Endothelial cell of umbilical vein (primary cell): ENCODE results near the gene PACS1. TPM values are rescaled to one million over a fixed set of nuclear protein-coding genes. Genes with fewer than 3 reads are reported as not detected.

Experiments
- BruUV-seq: library from RNA; stranded (reverse); fragments of 400-500 nt; replicated peaks from 2 replicates; lab custom pipeline; 2021; lab: Mats Ljungman, UMichigan
- CTCF ChIA-PET: fragments of 300-600, 350-600 bp; sonication (Branson Sonifier 250); formaldehyde crosslinking; loops from one replicate; lab custom pipeline; 2021; ENCODE audit warnings: antibody characterized with exemption, inconsistent platforms; lab: Charles Lee
- POLR2A ChIA-PET: fragments of 300-600, 350-600 bp; sonication (Branson Sonifier 250); formaldehyde crosslinking; loops from one replicate; lab custom pipeline; 2021; ENCODE audit warnings: antibody characterized with exemption, inconsistent platforms; lab: Charles Lee
- DNase-seq: peaks from one replicate; pipeline ENCODE4 v3.0.0-alpha.2; 2011; ENCODE audit warnings: low read depth, low spot score
- FAIRE-seq: peaks from 2 replicates; lab custom pipeline; 2011; peaks lifted over from hg19 to GRCh38; lab: Jason Lieb, UNC
- H2AFZ ChIP-seq: 2 replicates; pipeline ENCODE4 v1.6.0; 2012; ENCODE audit warnings: low read depth, low read length, control low read depth, inconsistent platforms
- H3K27ac ChIP-seq: 2 replicates; pipeline ENCODE4 v1.5.1; 2011; ENCODE audit warnings: low read depth, mild to moderate bottlenecking, control low read depth, low read length, moderate library complexity; ENCODE audit not compliant: insufficient read depth
- H3K27me3 ChIP-seq, 2 experiments: 2 replicates each; pipeline versions ENCODE4 v1.6.0 to v1.6.1; 2011; ENCODE audit warnings: low read length in 2 of 2, mixed read lengths in 1 of 2; ENCODE audit not compliant: control insufficient read depth in 2 of 2, insufficient read depth in 2 of 2
- H3K36me3 ChIP-seq, 2 experiments: 2 replicates in 1 of 2; 3 replicates in 1 of 2; pipeline ENCODE4 v1.5.1; 2011; ENCODE audit warnings: low read length in 2 of 2, mild to moderate bottlenecking in 1 of 2, moderate library complexity in 1 of 2; ENCODE audit not compliant: control insufficient read depth in 2 of 2, insufficient read depth in 2 of 2; ENCODE audit errors: extremely low read depth in 1 of 2
- H3K4me1 ChIP-seq: 3 replicates; pipeline ENCODE4 v1.5.1; 2011; ENCODE audit warnings: mild to moderate bottlenecking, low read length; ENCODE audit not compliant: control insufficient read depth, insufficient read depth; ENCODE audit errors: extremely low read depth
- H3K4me2 ChIP-seq: 2 replicates; pipeline ENCODE4 v1.6.1; 2011; ENCODE audit warnings: low read length, control low read depth, mixed read lengths; ENCODE audit not compliant: insufficient read depth
- H3K4me3 ChIP-seq, 3 experiments: fragments of 200-600 bp in 1 of 3; sonication (generic), shearing (Covaris generic) in 1 of 3; replicated peaks in 1 of 3; 2 replicates each; pipeline ENCODE4 v1.5.1; 2011 to 2016; ENCODE audit warnings: control low read depth in 3 of 3, low read length in 3 of 3, mild to moderate bottlenecking in 2 of 3, inconsistent platforms in 1 of 3, low read depth in 1 of 3, moderate library complexity in 1 of 3; ENCODE audit not compliant: insufficient read depth in 1 of 3
- H3K79me2 ChIP-seq: 2 replicates; pipeline ENCODE4 v1.6.0; 2012; ENCODE audit warnings: low read length, inconsistent platforms; ENCODE audit not compliant: control insufficient read depth, insufficient read depth
- H3K9ac ChIP-seq: replicated peaks from 2 replicates; pipeline ENCODE3; 2011; ENCODE audit warnings: low read length, control low read depth; ENCODE audit not compliant: insufficient read depth; ENCODE audit errors: extremely low read depth
- H3K9me1 ChIP-seq: replicated peaks from 3 replicates; pipeline ENCODE4 v1.6.0; 2011; ENCODE audit warnings: mild to moderate bottlenecking, low read length; ENCODE audit not compliant: control insufficient read depth, insufficient read depth; ENCODE audit errors: extremely low read depth
- H3K9me3 ChIP-seq: replicated peaks from 2 replicates; pipeline ENCODE4 v1.5.1; 2012; ENCODE audit warnings: low read length, inconsistent platforms; ENCODE audit not compliant: control insufficient read depth, insufficient read depth
- H4K20me1 ChIP-seq: replicated peaks from 2 replicates; pipeline ENCODE3; 2011; ENCODE audit warnings: mild to moderate bottlenecking, low read length; ENCODE audit not compliant: control insufficient read depth, insufficient read depth; ENCODE audit errors: extremely low read depth
- CTCF ChIP-seq, 2 donors: IDR thresholded peaks; 1 replicate in 1 of 2; 2 replicates in 1 of 2; pipeline ENCODE4 v1.5.1; 2011; ENCODE audit warnings: low read length in 2 of 2, mild to moderate bottlenecking in 2 of 2, moderate library complexity in 2 of 2, control low read depth in 1 of 2, inconsistent platforms in 1 of 2, low read depth in 1 of 2; ENCODE audit not compliant: insufficient read depth in 1 of 2; ENCODE audit errors: extremely low read depth in 1 of 2
- EZH2 ChIP-seq: IDR thresholded peaks from 2 replicates; pipeline ENCODE4 v1.6.1; 2012; ENCODE audit warnings: borderline replicate concordance, low read depth, mild to moderate bottlenecking, moderate library complexity, low read length, inconsistent platforms; ENCODE audit not compliant: severe bottlenecking
- FOS ChIP-seq: IDR thresholded peaks from 2 replicates; pipeline ENCODE4 v1.6.1; 2011; ENCODE audit warnings: mild to moderate bottlenecking, low read length, moderate library complexity, borderline replicate concordance; ENCODE audit not compliant: insufficient read depth
- GATA2 ChIP-seq: IDR thresholded peaks from 2 replicates; pipeline ENCODE4 v1.7.0; 2011; ENCODE audit warnings: low read depth, mild to moderate bottlenecking, moderate library complexity, mixed read lengths, low read length; ENCODE audit not compliant: insufficient read length, insufficient read depth
- JUN ChIP-seq: IDR thresholded peaks from 2 replicates; pipeline ENCODE4 v1.6.1; 2011; ENCODE audit warnings: borderline replicate concordance, low read depth; ENCODE audit not compliant: insufficient read length, insufficient read depth
- MAX ChIP-seq: IDR thresholded peaks from 2 replicates; pipeline ENCODE4 v1.6.1; 2011; ENCODE audit not compliant: insufficient read depth, insufficient read length
- MYC ChIP-seq: IDR thresholded peaks from one replicate; pipeline ENCODE4 v1.6.1; 2011; ENCODE audit warnings: mild to moderate bottlenecking, low read depth, low read length
- POLR2A ChIP-seq: IDR thresholded peaks from 2 replicates; pipeline ENCODE4 v1.6.1; 2012; ENCODE audit warnings: low read depth, mild to moderate bottlenecking, control low read depth, low read length
- POLR2AphosphoS5 ChIP-seq: IDR thresholded peaks from 2 replicates; pipeline ENCODE4 v1.6.1; 2012; ENCODE audit warnings: low read depth, mild to moderate bottlenecking, control low read depth, low read length, moderate library complexity; ENCODE audit not compliant: insufficient read depth
- dilution Hi-C: fragments of 300-500 bp; cut with MboI; formaldehyde crosslinking; loops from one replicate; pipeline ENCODE4 v1.15.0; 2019; ENCODE audit warnings: low sequenced_read_pairs; ENCODE audit not compliant: extremely low pct_ligation_motif_present
- intact Hi-C: fragments of 100-400 bp; cut with micrococcal nuclease; formaldehyde crosslinking; loops from one replicate; pipeline ENCODE4 v1.10.0; 2022
- polyA plus RNA-seq, 4 experiments: library from polyadenylated mRNA; depleted of rRNA in 3 of 4; stranded (reverse) in 3 of 4; unstranded in 1 of 4; fragments of >200 nt; gene quantifications; 2 replicates each; pipeline versions ENCODE4 v1.2.1 to v1.2.3, GENCODE V29; 2011 to 2012; ENCODE audit warnings: missing spikeins in 1 of 4
- total RNA-seq: library from RNA; stranded (reverse); gene quantifications from 2 replicates; pipeline ENCODE4 v1.2.3, GENCODE V29; 2021

PACS1 gene
- total and polyA plus RNA-seq, 2 donors (not counting 3 experiments of a cell fraction or from before 2014, with no cell fraction given) = 26.4 to 64.4 TPM

- BruUV-seq = TSS peak; percentile 71
- Histone ChIP-seq H3K4me3 (no peak overlapping the region), H3K4me1 (no peaks in the 10 kb centered on the region), H3K9me3 (no peaks in the 10 kb centered on the region), H3K9ac (no peak overlapping the region), H3K27ac (no peak overlapping the region), H4K20me1 (no peaks in the 10 kb centered on the region), H3K4me2 (no peak overlapping the region), H3K27me3 (no peaks in the 10 kb centered on the region), H2AFZ (no peak overlapping the region), H3K79me2 (no peaks in the 10 kb centered on the region), H3K36me3 (peaks cover 0 to 32% of the 10 kb centered on the region in 2 experiments), H3K9me1 (no peaks in the 10 kb centered on the region)
- intact Hi-C loops (no loop called here), dilution Hi-C loops (no loop called here)
- ChIA-PET POLR2A (no interaction called here), CTCF (no interaction called here)
- DNase-seq (no peak), FAIRE-seq (no peak)
- no peak for TF ChIP-seq JUN
- TF ChIP-seq MAX = no peak
- TF ChIP-seq POLR2AphosphoS5 = no peak
- TF ChIP-seq FOS = no peak
- no peak for TF ChIP-seq MYC
- TF ChIP-seq POLR2A = no peak
- no peak for TF ChIP-seq CTCF (IDR thresholded peaks at IDR 0.05; ENCODE audit: extremely low read depth in 1 of 2, insufficient read depth in 1 of 2, low read depth in 1 of 2, low read length in 2 of 2)
- no peak for TF ChIP-seq GATA2
- TF ChIP-seq EZH2 = no peak
These were observed 173.9 kb downstream of the PACS1 start for GRCh38 chr11:66243782-66244535.
